AG04449 (cell line): ENCODE data around the gene TSPYL4.

Source experiments
- CTCF ChIA-PET: fragments of 350-600 bp; formaldehyde crosslinking; extraction: SDS; loops from one replicate; lab custom pipeline; 2021; ENCODE audit warnings: antibody characterized with exemption; lab: Yijun Ruan, JAX
- POLR2A ChIA-PET: fragments of 400-600, 350-600 bp; formaldehyde crosslinking; extraction: SDS; loops from one replicate; lab custom pipeline; 2020; ENCODE audit warnings: antibody characterized with exemption, inconsistent platforms; lab: Yijun Ruan, JAX
- DNase-seq: peaks from one replicate; pipeline ENCODE4 v3.0.0-alpha.2; 2010; ENCODE audit warnings: low read depth, low spot score
- H3K4me3 ChIP-seq: 2 replicates; pipeline ENCODE4 v1.5.1; 2011; ENCODE audit warnings: low read depth, mild to moderate bottlenecking, control low read depth, low read length
- TF ChIP-seq, protein P1 (sequence below): IDR thresholded peaks from one replicate; pipeline ENCODE4 v1.5.1; 2011; ENCODE audit warnings: mild to moderate bottlenecking, moderate library complexity, low read length, control low read depth, inconsistent platforms; ENCODE audit not compliant: insufficient read depth; ENCODE audit errors: missing control alignments

Gene TSPYL4

GRCh38 chr6:116253505-116254296 is at the start of gene TSPYL4:
TSPYL4 (minus strand) TSS chr6:116254075; CDS start chr6:116254008, 67 bp downstream.
- DNase-seq = no peak
- H3K4me3 ChIP-seq = peak within 1 kb of the TSS; percentile 98
- TF ChIP-seq, protein P1, sequence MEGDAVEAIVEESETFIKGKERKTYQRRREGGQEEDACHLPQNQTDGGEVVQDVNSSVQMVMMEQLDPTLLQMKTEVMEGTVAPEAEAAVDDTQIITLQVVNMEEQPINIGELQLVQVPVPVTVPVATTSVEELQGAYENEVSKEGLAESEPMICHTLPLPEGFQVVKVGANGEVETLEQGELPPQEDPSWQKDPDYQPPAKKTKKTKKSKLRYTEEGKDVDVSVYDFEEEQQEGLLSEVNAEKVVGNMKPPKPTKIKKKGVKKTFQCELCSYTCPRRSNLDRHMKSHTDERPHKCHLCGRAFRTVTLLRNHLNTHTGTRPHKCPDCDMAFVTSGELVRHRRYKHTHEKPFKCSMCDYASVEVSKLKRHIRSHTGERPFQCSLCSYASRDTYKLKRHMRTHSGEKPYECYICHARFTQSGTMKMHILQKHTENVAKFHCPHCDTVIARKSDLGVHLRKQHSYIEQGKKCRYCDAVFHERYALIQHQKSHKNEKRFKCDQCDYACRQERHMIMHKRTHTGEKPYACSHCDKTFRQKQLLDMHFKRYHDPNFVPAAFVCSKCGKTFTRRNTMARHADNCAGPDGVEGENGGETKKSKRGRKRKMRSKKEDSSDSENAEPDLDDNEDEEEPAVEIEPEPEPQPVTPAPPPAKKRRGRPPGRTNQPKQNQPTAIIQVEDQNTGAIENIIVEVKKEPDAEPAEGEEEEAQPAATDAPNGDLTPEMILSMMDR = no peak
- CTCF ChIA-PET = interaction anchor here (0.9 to 7.6 kb wide), 8 partner anchors 11 to 307 kb away, joined by 3 to 87 read pairs (median 4); no protein-coding TSS in a partner anchor
- POLR2A ChIA-PET = interaction anchor here (0.6 to 1.9 kb wide), 5 partner anchors 15 to 1874 kb away, joined by 3 to 7 read pairs (median 3); partner anchors contain the start of gene TSPYL1

DNA sequence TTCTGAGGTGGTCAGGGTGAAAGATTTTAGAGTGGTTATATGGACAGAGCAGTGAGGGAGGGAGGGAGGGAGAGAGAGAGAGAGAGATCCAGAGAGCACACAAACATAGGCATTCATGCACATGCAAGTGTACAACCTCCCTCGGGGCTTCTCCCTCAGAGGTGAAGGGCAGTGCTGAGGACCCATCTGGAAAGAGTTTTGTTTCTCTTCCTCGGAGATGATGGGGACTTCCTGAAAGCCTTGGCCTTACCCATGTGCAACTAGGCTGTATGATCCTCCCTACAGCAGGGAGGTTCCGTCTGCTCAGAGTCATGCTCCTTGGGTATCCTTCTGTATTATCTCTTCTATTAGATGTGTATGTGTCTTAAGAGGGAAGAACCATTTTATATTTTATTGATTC is 47.2 kb upstream of the TSPYL4 start:
- CTCF ChIA-PET = interaction anchor here (1.5 kb wide), 1 partner anchor 14 kb away, joined by 3 read pairs; no protein-coding TSS in a partner anchor
- POLR2A ChIA-PET = no interaction called here
- H3K4me3 ChIP-seq = no peak overlapping the region

DNA sequence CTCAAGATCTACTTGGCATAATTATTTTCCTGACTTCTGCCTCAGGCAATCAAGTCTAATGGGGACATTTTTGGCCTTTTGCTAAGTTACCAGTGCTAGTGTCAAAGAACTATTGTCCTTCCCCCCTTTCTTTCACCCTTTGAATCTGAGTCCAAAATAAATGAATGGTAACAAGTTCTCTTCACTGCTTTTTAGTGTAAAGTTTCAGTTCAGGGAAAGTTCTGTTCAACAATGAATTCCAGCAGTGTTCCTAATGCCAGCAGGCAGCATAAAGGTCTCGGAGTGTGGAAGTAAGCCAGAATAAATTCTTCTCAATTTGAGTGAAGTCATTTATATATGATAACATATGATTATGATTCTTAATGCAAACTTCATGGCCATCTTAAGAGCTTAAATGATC is 46.7 kb upstream of the TSPYL4 start:
- ChIA-PET POLR2A (no interaction called here), CTCF (interaction anchor here (0.7 to 1.5 kb wide), 2 partner anchors 13 to 232 kb away, joined by 3 read pairs; no protein-coding TSS in a partner anchor)
- H3K4me3 ChIP-seq = no peak overlapping the region
- TF ChIP-seq, protein P1 = no peak
- no peak for DNase-seq

More for the DNA sequence above, 47.2 kb upstream of the TSPYL4 start:
- TF ChIP-seq, protein P1 = no peak
- no peak for DNase-seq

DNA sequence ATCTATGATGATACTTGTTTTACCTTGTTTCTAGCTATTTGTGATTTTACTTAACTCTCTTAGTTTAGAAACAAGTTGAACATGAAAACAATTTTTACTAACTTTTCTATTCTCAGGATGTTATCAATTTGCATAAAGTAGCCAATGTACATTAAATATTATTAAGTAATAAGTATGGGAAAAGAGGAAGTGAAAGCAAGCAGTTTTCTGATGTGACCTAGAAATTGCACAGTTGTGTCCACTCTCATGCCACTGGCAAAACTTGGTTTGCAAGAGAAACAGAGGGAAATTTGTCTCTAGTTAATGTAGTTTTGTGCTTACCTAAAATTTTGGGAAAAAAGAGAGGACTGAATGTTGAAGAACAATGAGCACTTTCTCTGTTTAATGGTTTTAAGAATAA is 45.1 kb upstream of the TSPYL4 start:
- CTCF ChIA-PET = interaction anchor here (3.2 kb wide), 1 partner anchor 10 kb away, joined by 23 read pairs; no protein-coding TSS in a partner anchor
- DNase-seq = no peak
- H3K4me3 ChIP-seq = no peak overlapping the region
- POLR2A ChIA-PET = no interaction called here
- TF ChIP-seq, protein P1 = no peak

GRCh38 chr6:116298273-116298672 is 44.4 kb upstream of the TSPYL4 start:
- CTCF ChIA-PET = interaction anchor here (1.7 to 3.2 kb wide), 2 partner anchors 10 to 265 kb away, joined by 6 to 23 read pairs; no protein-coding TSS in a partner anchor
- DNase-seq = no peak
- TF ChIP-seq, protein P1 = no peak
- no peak overlapping the region for H3K4me3 ChIP-seq
- POLR2A ChIA-PET = no interaction called here

DNA sequence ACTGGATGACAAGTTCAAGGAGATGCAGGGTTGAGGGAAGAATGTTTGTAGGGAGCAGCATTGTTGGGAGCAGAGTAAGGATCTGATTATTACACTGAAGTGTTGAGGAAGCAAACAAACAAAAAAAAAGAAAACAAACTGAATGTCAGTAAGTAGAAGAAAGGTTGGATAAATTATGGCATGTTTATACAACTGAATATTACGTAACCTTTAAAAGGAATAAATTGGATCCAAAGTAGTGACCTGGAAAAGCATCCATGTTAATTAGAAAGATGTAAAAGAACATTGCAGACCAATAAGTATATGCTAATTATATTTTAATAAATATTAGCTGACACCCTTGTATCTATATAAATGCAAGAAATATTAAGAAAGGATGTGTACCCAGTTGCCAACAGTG is 38.7 kb upstream of the TSPYL4 start:
- DNase-seq = no peak
- ChIA-PET CTCF (interaction anchor here (1.1 to 3.0 kb wide), 9 partner anchors 11 to 273 kb away, joined by 3 to 11 read pairs (median 6); partner anchors contain the start of gene CALHM5), POLR2A (interaction anchor here (1.8 kb wide), 1 partner anchor 79 kb away, joined by 5 read pairs; no protein-coding TSS in a partner anchor)
- H3K4me3 ChIP-seq = no peak overlapping the region
- TF ChIP-seq, protein P1 = no peak
